Suprapubic skin (tissue), 4 donors: Measurements from ENCODE around the gene HOTAIR. TPM values are rescaled to one million over a fixed set of nuclear protein-coding genes. Genes with fewer than 3 reads are reported as not detected.
A peak's percentile ranks its signal among the peaks of the same experiment; 100 is the strongest.

Source experiments
- DNase-seq, 2 donors: peaks; one replicate each; pipeline ENCODE4 v3.0.0-alpha.2; 2019; ENCODE audit warnings: low spot score in 2 of 2
- H3K27ac ChIP-seq: fragments of 200-600 bp; sonication (generic); one replicate; pipeline ENCODE4 v1.5.1; 2019
- H3K27me3 ChIP-seq: fragments of 200-600 bp; sonication (generic); one replicate; pipeline ENCODE4 v1.5.1; 2019
- H3K36me3 ChIP-seq: fragments of 200-600 bp; sonication (generic); one replicate; pipeline ENCODE4 v1.5.1; 2019
- H3K4me1 ChIP-seq: fragments of 200-600 bp; sonication (generic); one replicate; pipeline ENCODE4 v1.5.1; 2019
- H3K4me3 ChIP-seq: fragments of 200-600 bp; sonication (generic); one replicate; pipeline ENCODE4 v1.5.1; 2019; ENCODE audit warnings: mild to moderate bottlenecking
- H3K9me3 ChIP-seq: fragments of 200-600 bp; sonication (generic); one replicate; pipeline ENCODE4 v1.5.1; 2019
- CTCF ChIP-seq, 2 donors: fragments of 200-600 bp in 1 of 2; fragments of 450-650 bp in 1 of 2; sonication (generic) in 1 of 2; IDR thresholded peaks; one replicate each; pipeline ENCODE4 v1.5.1; 2016 to 2019; ENCODE audit warnings: antibody characterized with exemption in 2 of 2, mild to moderate bottlenecking in 1 of 2, moderate library complexity in 1 of 2
- EP300 ChIP-seq: sonication (generic); formaldehyde crosslinking; IDR thresholded peaks from one replicate; pipeline ENCODE4 v1.6.1; 2017; ENCODE audit warnings: antibody characterized with exemption
- POLR2A ChIP-seq, 2 donors: fragments of 450-650 bp; IDR thresholded peaks; one replicate each; pipeline ENCODE4 v1.6.1; 2017; ENCODE audit warnings: antibody characterized with exemption in 2 of 2, mild to moderate bottlenecking in 2 of 2, moderate library complexity in 2 of 2
- POLR2AphosphoS5 ChIP-seq, 3 donors: sonication (generic); formaldehyde crosslinking; IDR thresholded peaks; one replicate each; pipeline ENCODE4 v1.6.1; 2017; ENCODE audit warnings: antibody characterized with exemption in 3 of 3
- WGBS: methylation state at CpG from one replicate; pipeline ENCODE4 v1.1.5; 2018; 5-methylcytosine and 5-hydroxymethylcytosine counted together
- total RNA-seq, 4 donors: library from RNA; depleted of rRNA; stranded (reverse); fragments of >200 nt; gene quantifications; one replicate each; pipeline ENCODE4 v1.1.0, GENCODE V29; 2016

The HOTAIR gene
- total RNA-seq, 4 donors from 2014 or later: 1.4 to 15.7 (median 10.7) TPM

GRCh38 chr12:53999559-54000115, 24.9 kb upstream of the HOTAIR start:
- Histone ChIP-seq H3K27ac (peak overlapping the region; percentile 98), H3K27me3 (peaks cover 9% of the 10 kb centered on the region), H3K4me1 (peaks cover 65% of the 10 kb centered on the region), H3K4me3 (peak overlapping the region; percentile 67), H3K36me3 (no peaks in the 10 kb centered on the region), H3K9me3 (no peaks in the 10 kb centered on the region)
- peak in 1 of 2 donors; percentile 87 for DNase-seq
- no peak for TF ChIP-seq POLR2A (IDR thresholded peaks at IDR 0.05)
- no peak for TF ChIP-seq CTCF (IDR thresholded peaks at IDR 0.05)
- TF ChIP-seq POLR2AphosphoS5 (IDR thresholded peaks at IDR 0.05): no peak
- TF ChIP-seq EP300: no peak
- 2% methylated on average over 34 of the region's 35 CpGs for WGBS

- no peak for TF ChIP-seq CTCF (IDR thresholded peaks at IDR 0.05)
- no peak for TF ChIP-seq POLR2A (IDR thresholded peaks at IDR 0.05)
- TF ChIP-seq POLR2AphosphoS5 (IDR thresholded peaks at IDR 0.05): no peak
- TF ChIP-seq EP300: no peak
- Histone ChIP-seq H3K4me3 (peak overlapping the region; percentile 67), H3K9me3 (no peaks in the 10 kb centered on the region), H3K4me1 (peaks cover 69% of the 10 kb centered on the region), H3K27me3 (peaks cover 13% of the 10 kb centered on the region), H3K36me3 (no peaks in the 10 kb centered on the region), H3K27ac (peak overlapping the region; percentile 98)
- WGBS: 9% methylated on average over 13 of the region's 13 CpGs
- no peak for DNase-seq
Observed at GRCh38 chr12:53998900-53999236, 24.1 kb upstream of the HOTAIR start.

GRCh38 chr12:53998110-53998899, 23.6 kb upstream of the HOTAIR start:
- Histone ChIP-seq H3K27me3 (peaks cover 14% of the 10 kb centered on the region), H3K36me3 (no peaks in the 10 kb centered on the region), H3K9me3 (no peaks in the 10 kb centered on the region), H3K27ac (peak overlapping the region; percentile 98), H3K4me1 (peaks cover 69% of the 10 kb centered on the region), H3K4me3 (peak overlapping the region; percentile 67)
- WGBS: 12% methylated on average over 11 of the region's 11 CpGs
- DNase-seq: no peak
- TF ChIP-seq CTCF (IDR thresholded peaks at IDR 0.05) (no peak), EP300 (no peak), POLR2A (IDR thresholded peaks at IDR 0.05) (no peak), POLR2AphosphoS5 (IDR thresholded peaks at IDR 0.05) (no peak)

- peaks cover 71% of the 10 kb centered on the region for H3K4me1 ChIP-seq
- H3K4me3 ChIP-seq: peak overlapping the region; percentile 67
- peaks cover 15% of the 10 kb centered on the region for H3K27me3 ChIP-seq
Observed at GRCh38 chr12:53997204-53998109, 22.7 kb upstream of the HOTAIR start.

More at GRCh38 chr12:53997204-53998109, 22.7 kb upstream of the HOTAIR start:
- no peaks in the 10 kb centered on the region for H3K9me3 ChIP-seq
- H3K36me3 ChIP-seq: no peaks in the 10 kb centered on the region
- peak overlapping the region; percentile 98 for H3K27ac ChIP-seq
- no peak for TF ChIP-seq CTCF (IDR thresholded peaks at IDR 0.05)
- TF ChIP-seq POLR2A (IDR thresholded peaks at IDR 0.05): no peak
- no peak for TF ChIP-seq POLR2AphosphoS5 (IDR thresholded peaks at IDR 0.05)
- TF ChIP-seq EP300: no peak
- no peak for DNase-seq
- 7% methylated on average over 28 of the region's 35 CpGs for WGBS
